CD4-positive, alpha-beta T cell (primary cell): ENCODE data around the gene NR1I3. TPM values are rescaled to one million over a fixed set of nuclear protein-coding genes. Genes with fewer than 3 reads are reported as not detected.
"Not testable (repeated sequence)": the region's sequence is repeated elsewhere in the genome, so short reads cannot be mapped to it uniquely, and the experiment has no call there.

Source experiments
- ATAC-seq: fragments of 200-7000 bp; cut with Tn5 transposase; one replicate; pipeline ENCODE4 v1.10.0; 2022; ENCODE audit warnings: mild to moderate bottlenecking; ENCODE audit not compliant: poor library complexity
- CTCF ChIA-PET: fragments of 350-600 bp; sonication (Branson Sonifier 250); formaldehyde crosslinking; loops from one replicate; lab custom pipeline; 2021; ENCODE audit warnings: antibody characterized with exemption, inconsistent platforms; lab: Charles Lee
- POLR2A ChIA-PET: fragments of 350-600 bp; sonication (Branson Sonifier 250); formaldehyde crosslinking; loops from one replicate; lab custom pipeline; 2021; ENCODE audit warnings: antibody characterized with exemption, inconsistent platforms; lab: Charles Lee
- DNase-seq, 14 experiments: peaks; one replicate each; pipeline ENCODE4 v3.0.0-alpha.2; 2013 to 2020; ENCODE audit warnings: mixed read lengths in 2 of 14
- H3K27ac ChIP-seq, 2 donors: one replicate each; pipeline versions ENCODE4 v1.5.1 to v1.7.0; 2013; ENCODE audit warnings: low read length in 2 of 2, low read depth in 1 of 2, mild to moderate bottlenecking in 1 of 2
- H3K27me3 ChIP-seq, 2 experiments: 1 replicate in 1 of 2; 2 replicates in 1 of 2; pipeline versions ENCODE4 v1.6.1 to v1.7.0; 2013; ENCODE audit warnings: low read length in 2 of 2, control low read depth in 1 of 2, mild to moderate bottlenecking in 1 of 2, moderate library complexity in 1 of 2; ENCODE audit not compliant: insufficient read depth in 2 of 2, control insufficient read depth in 1 of 2
- H3K36me3 ChIP-seq: one replicate; pipeline ENCODE4 v1.6.1; 2013; ENCODE audit warnings: low read length, control low read depth; ENCODE audit not compliant: insufficient read depth
- H3K4me1 ChIP-seq: one replicate; pipeline ENCODE4 v1.6.1; 2013; ENCODE audit warnings: low read length, control low read depth; ENCODE audit not compliant: insufficient read depth
- H3K4me3 ChIP-seq: one replicate; pipeline ENCODE4 v1.5.1; 2013; ENCODE audit warnings: mild to moderate bottlenecking, low read length, moderate library complexity
- H3K9me3 ChIP-seq, 2 experiments: 1 replicate in 1 of 2; 2 replicates in 1 of 2; pipeline versions ENCODE4 v1.6.1 to v1.7.0; 2013; ENCODE audit warnings: low read length in 2 of 2, mild to moderate bottlenecking in 2 of 2, control low read depth in 1 of 2, moderate library complexity in 1 of 2; ENCODE audit not compliant: control insufficient read depth in 1 of 2, insufficient read depth in 1 of 2
- H3K27ac Mint-ChIP-seq: one replicate; pipeline ENCODE4 v1.8.0; 2020; ENCODE audit warnings: mixed read lengths
- H3K27me3 Mint-ChIP-seq: one replicate; pipeline ENCODE4 v1.8.0; 2021; ENCODE audit warnings: mixed read lengths
- H3K36me3 Mint-ChIP-seq: one replicate; pipeline ENCODE4 v1.8.0; 2021; ENCODE audit warnings: low read depth, mixed read lengths
- H3K4me1 Mint-ChIP-seq: one replicate; pipeline ENCODE4 v1.8.0; 2021; ENCODE audit warnings: low read depth, mixed read lengths
- H3K4me3 Mint-ChIP-seq: one replicate; pipeline ENCODE4 v1.8.0; 2020; ENCODE audit warnings: mild to moderate bottlenecking, mixed read lengths
- H3K9me3 Mint-ChIP-seq: one replicate; pipeline ENCODE4 v1.8.0; 2020; ENCODE audit warnings: mixed read lengths
- intact Hi-C, 2 experiments: fragments of 100-400 bp; cut with DNase I in 1 of 2; cut with micrococcal nuclease in 1 of 2; formaldehyde crosslinking; loops; one replicate each; pipeline versions ENCODE4 v1.15.1 to v1.9.0; 2023 to 2025; cut with DNase I, micrococcal nuclease
- total RNA-seq, 174 experiments: library from RNA in 2 of 174; stranded (reverse) in 2 of 174; gene quantifications; one replicate each; pipeline ENCODE4 v1.2.3 and lab custom pipeline; 2021 to 2026
- TF ChIP-seq, protein P1 (sequence below): fragments of 200-600 bp; IDR thresholded peaks from one replicate; pipeline ENCODE4 v1.8.0; 2022; ENCODE audit warnings: antibody characterized with exemption, mild to moderate bottlenecking

The NR1I3 gene
- total RNA-seq, 2 experiments from 2014 or later: not detected

DNA sequence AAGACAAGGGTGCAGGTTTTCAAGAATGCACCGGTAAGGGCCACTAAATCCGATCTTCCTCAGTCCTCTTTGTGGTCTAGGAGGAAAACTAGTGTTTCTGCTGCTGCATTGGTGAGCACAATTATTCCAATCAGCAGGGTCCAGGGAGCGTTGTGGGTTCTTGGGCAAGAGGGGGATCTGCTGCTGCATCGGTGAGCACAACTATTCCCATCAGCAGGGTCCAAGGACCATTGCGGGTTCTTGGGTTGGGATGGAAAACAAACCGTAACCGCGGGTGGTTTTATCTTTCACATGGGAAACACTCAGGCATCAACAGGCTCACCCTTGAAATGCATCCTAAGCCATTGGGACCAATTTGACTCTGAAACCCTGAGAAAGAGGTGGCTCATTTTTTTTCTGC lies 13.6 kb upstream of the NR1I3 start:
- POLR2A ChIA-PET: no interaction called here
- Mint-ChIP-seq H3K27ac (no peak overlapping the region), H3K36me3 (peaks cover 4% of the 10 kb centered on the region), H3K4me1 (no peaks in the 10 kb centered on the region), H3K4me3 (no peak overlapping the region), H3K9me3 (peaks cover 2% of the 10 kb centered on the region), H3K27me3 (peaks cover 24% of the 10 kb centered on the region)
- H3K4me1 ChIP-seq: no peaks in the 10 kb centered on the region
- TF ChIP-seq, protein P1, sequence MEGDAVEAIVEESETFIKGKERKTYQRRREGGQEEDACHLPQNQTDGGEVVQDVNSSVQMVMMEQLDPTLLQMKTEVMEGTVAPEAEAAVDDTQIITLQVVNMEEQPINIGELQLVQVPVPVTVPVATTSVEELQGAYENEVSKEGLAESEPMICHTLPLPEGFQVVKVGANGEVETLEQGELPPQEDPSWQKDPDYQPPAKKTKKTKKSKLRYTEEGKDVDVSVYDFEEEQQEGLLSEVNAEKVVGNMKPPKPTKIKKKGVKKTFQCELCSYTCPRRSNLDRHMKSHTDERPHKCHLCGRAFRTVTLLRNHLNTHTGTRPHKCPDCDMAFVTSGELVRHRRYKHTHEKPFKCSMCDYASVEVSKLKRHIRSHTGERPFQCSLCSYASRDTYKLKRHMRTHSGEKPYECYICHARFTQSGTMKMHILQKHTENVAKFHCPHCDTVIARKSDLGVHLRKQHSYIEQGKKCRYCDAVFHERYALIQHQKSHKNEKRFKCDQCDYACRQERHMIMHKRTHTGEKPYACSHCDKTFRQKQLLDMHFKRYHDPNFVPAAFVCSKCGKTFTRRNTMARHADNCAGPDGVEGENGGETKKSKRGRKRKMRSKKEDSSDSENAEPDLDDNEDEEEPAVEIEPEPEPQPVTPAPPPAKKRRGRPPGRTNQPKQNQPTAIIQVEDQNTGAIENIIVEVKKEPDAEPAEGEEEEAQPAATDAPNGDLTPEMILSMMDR: no peak
- no peak overlapping the region for H3K27ac ChIP-seq
- H3K9me3 ChIP-seq: peaks cover under 1 to 4% of the 10 kb centered on the region in 2 experiments
- DNase-seq (no peak), ATAC-seq (no peak)
- intact Hi-C loops: no loop called here
- H3K4me3 ChIP-seq: no peak overlapping the region
- H3K27me3 ChIP-seq: peaks cover 0 to 5% of the 10 kb centered on the region in 2 experiments
- CTCF ChIA-PET: no interaction called here
- no peaks in the 10 kb centered on the region for H3K36me3 ChIP-seq

DNA sequence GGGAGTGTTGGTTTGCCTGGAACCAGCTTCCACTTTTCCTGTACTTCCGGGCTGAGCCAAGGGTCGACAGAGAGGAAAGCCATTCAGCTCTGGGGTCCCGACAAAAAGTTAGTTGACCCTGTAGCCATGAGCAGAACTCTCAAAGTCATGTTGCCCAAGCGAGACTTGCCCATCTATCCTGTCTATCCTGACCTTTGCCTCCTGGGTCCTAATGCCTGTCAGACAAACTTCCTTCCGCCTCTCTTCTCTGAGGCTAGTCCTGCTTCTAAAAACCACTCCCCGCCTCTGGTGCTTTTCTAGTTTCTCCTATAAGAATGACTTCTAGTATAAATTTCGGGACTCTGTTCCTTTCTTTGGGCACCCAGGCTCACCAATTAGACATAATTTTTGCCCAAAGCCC lies 12.8 kb upstream of the NR1I3 start:
- peaks cover 0 to 4% of the 10 kb centered on the region in 2 experiments for H3K9me3 ChIP-seq
- H3K36me3 ChIP-seq: no peaks in the 10 kb centered on the region
- no peak overlapping the region for H3K4me3 Mint-ChIP-seq
- POLR2A ChIA-PET: no interaction called here
- peaks cover 0 to 5% of the 10 kb centered on the region in 2 experiments for H3K27me3 ChIP-seq
- H3K36me3 Mint-ChIP-seq: no peaks in the 10 kb centered on the region
- H3K4me1 ChIP-seq: no peaks in the 10 kb centered on the region
- no peaks in the 10 kb centered on the region for H3K4me1 Mint-ChIP-seq
- intact Hi-C loops: no loop called here
- TF ChIP-seq, protein P1: no peak
- peaks cover 17% of the 10 kb centered on the region for H3K27me3 Mint-ChIP-seq
- CTCF ChIA-PET: no interaction called here
- ATAC-seq (no peak), DNase-seq (no peak)
- no peaks in the 10 kb centered on the region for H3K9me3 Mint-ChIP-seq
- H3K27ac Mint-ChIP-seq: no peak overlapping the region
- no peak overlapping the region for H3K27ac ChIP-seq
- no peak overlapping the region for H3K4me3 ChIP-seq

DNA sequence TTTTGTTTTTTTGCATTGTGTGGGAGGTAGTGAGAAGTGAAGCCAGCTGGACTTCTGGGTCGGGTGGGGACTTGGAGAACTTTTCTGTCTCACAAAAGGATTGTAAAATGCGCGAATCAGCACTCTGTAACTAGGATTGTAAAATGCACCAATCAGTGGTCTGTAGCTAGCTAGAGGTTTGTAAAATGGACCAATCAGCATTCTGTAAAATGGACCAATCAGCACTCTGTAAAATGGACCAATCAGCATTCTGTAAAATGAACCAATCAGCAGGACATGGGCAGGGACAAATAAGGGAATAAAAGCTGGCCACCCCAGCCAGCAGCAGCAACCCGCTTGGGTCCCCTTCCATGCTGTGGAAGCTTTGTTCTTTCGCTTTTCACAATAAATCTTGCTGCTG lies 12.1 kb upstream of the NR1I3 start:
- H3K27me3 ChIP-seq, ATAC-seq, H3K9me3 ChIP-seq, H3K36me3 Mint-ChIP-seq, H3K4me3 ChIP-seq, H3K4me1 ChIP-seq, POLR2A ChIA-PET, H3K27me3 Mint-ChIP-seq, H3K4me1 Mint-ChIP-seq, DNase-seq, H3K27ac ChIP-seq, H3K36me3 ChIP-seq, H3K9me3 Mint-ChIP-seq, intact Hi-C loops, H3K27ac Mint-ChIP-seq, H3K4me3 Mint-ChIP-seq: not testable (repeated sequence)
- CTCF ChIA-PET: interaction anchor here (1.3 kb wide), 1 partner anchor 16 kb away, joined by 3 read pairs; no protein-coding TSS in a partner anchor

DNA sequence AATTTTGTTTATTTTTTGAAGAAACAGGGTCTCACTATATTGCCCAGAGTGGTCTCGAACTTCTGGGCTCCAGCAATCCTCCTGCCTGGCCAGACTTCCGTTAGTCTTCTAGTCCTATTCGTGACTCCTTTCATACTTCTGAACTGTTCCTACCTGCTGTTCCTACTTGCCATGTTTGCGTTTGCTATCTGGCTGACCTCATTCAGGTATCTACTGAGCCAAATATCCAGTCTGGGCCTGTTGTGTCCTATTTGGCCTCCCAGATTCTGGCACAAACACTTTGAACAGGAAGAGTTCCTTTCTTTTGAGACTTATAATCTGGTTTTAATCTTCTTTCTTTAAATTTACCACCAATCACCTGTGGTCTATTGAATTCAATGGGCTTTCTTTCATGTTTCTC lies 6.9 kb upstream of the NR1I3 start:
- ChIA-PET CTCF (no interaction called here), POLR2A (no interaction called here)
- peaks cover 9% of the 10 kb centered on the region for H3K27me3 Mint-ChIP-seq
- no peaks in the 10 kb centered on the region for H3K36me3 ChIP-seq
- no peaks in the 10 kb centered on the region for H3K4me1 ChIP-seq
- H3K27ac ChIP-seq: no peak overlapping the region
- TF ChIP-seq, protein P1: no peak
- DNase-seq: no peak
- H3K27ac Mint-ChIP-seq: no peak overlapping the region
- no peak for ATAC-seq
- no peaks in the 10 kb centered on the region for H3K4me1 Mint-ChIP-seq
- H3K4me3 ChIP-seq: no peak overlapping the region
- no peaks in the 10 kb centered on the region for H3K9me3 ChIP-seq
- H3K36me3 Mint-ChIP-seq: no peaks in the 10 kb centered on the region
- H3K4me3 Mint-ChIP-seq: no peak overlapping the region
- no peaks in the 10 kb centered on the region for H3K27me3 ChIP-seq
- no peaks in the 10 kb centered on the region for H3K9me3 Mint-ChIP-seq
- intact Hi-C loops: loop anchor here in 1 of 2 experiments (5.0 kb wide), 1 partner anchor 37 kb away; no protein-coding TSS in a partner anchor
